ENCODE measurements around the gene SPATA18.
"Not testable (repeated sequence)": the region's sequence is repeated elsewhere in the genome, so short reads cannot be mapped to it uniquely, and the experiment has no call there.

SPATA18 gene

GRCh38 chr4:52052475-52052780 lies 1.3 kb downstream of the SPATA18 start:
- DNase-seq: no peak

- no peak for DNase-seq
These were observed 3.1 kb downstream of the SPATA18 start for GRCh38 chr4:52054254-52054653.

GRCh38 chr4:52057196-52057595 lies 6.1 kb downstream of the SPATA18 start:
- no peak for DNase-seq

- no peak for DNase-seq
These were observed 7.2 kb downstream of the SPATA18 start for GRCh38 chr4:52058275-52058674.

GRCh38 chr4:52059372-52059771 lies 8.3 kb downstream of the SPATA18 start:
- no peak for DNase-seq

- DNase-seq: no peak
These were observed 18.5 kb downstream of the SPATA18 start for GRCh38 chr4:52069571-52069970.

- DNase-seq: peak; percentile 65
These were observed 20.9 kb downstream of the SPATA18 start for GRCh38 chr4:52071791-52072546.

- peak; percentile 81 for DNase-seq
These were observed 25.6 kb downstream of the SPATA18 start for GRCh38 chr4:52076731-52077130.

- no peak for DNase-seq
These were observed 28.6 kb downstream of the SPATA18 start for GRCh38 chr4:52079659-52080058.

GRCh38 chr4:52081216-52081615 lies 30.1 kb downstream of the SPATA18 start:
- no peak for DNase-seq

GRCh38 chr4:52086425-52086824 lies 35.3 kb downstream of the SPATA18 start:
- not testable (repeated sequence) for DNase-seq

- DNase-seq: no peak
These were observed 40.7 kb downstream of the SPATA18 start for GRCh38 chr4:52091801-52092200.

GRCh38 chr4:52093466-52093865 lies 42.4 kb downstream of the SPATA18 start:
- no peak for DNase-seq

GRCh38 chr4:52094376-52095145 lies 43.5 kb downstream of the SPATA18 start:
- DNase-seq: peak; percentile 17

GRCh38 chr4:52095374-52095773 lies 44.3 kb downstream of the SPATA18 start:
- no peak for DNase-seq

- no peak for DNase-seq
These were observed 44.9 kb downstream of the SPATA18 start for GRCh38 chr4:52096048-52096447.

GRCh38 chr4:52098618-52099017 lies 47.5 kb downstream of the SPATA18 start:
- DNase-seq: no peak

- no peak for DNase-seq
These were observed 48.9 kb downstream of the SPATA18 start for GRCh38 chr4:52099860-52100461.

GRCh38 chr4:52102587-52102986 lies 51.5 kb downstream of the SPATA18 start:
- DNase-seq: no peak

- DNase-seq: no peak
These were observed 52.2 kb downstream of the SPATA18 start for GRCh38 chr4:52103319-52103718.

GRCh38 chr4:52105276-52105675 lies 54.2 kb downstream of the SPATA18 start:
- no peak for DNase-seq

GRCh38 chr4:52106191-52106590 lies 55.1 kb downstream of the SPATA18 start:
- no peak for DNase-seq

GRCh38 chr4:52106660-52107059 lies 55.6 kb downstream of the SPATA18 start:
- peak; percentile 2 for DNase-seq

GRCh38 chr4:52107336-52107735 lies 56.2 kb downstream of the SPATA18 start:
- no peak for DNase-seq

All from retina (tissue), 1 donor.